Measurements from ENCODE around the gene NUDT7.

DNA sequence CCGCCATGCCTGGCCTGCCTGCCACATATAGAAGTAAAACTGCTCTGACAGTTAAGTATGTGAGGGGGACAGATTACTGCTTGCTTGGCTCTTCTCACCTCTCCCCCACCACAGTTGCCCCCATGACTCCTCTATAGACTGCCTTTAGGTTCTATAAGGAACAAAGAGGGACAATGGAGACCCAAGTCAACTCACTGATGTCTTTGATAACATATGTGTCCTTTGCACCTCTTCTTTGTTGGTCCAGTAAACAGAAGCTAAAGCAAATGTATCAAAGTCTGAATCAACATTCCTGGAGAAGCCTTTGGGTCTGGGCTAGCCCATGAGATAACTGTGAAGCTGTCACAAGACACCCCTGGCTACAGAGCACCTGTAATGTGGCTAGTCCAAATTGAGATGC, 27.1 kb downstream of the NUDT7 start:
- TF ChIP-seq, protein P1, sequence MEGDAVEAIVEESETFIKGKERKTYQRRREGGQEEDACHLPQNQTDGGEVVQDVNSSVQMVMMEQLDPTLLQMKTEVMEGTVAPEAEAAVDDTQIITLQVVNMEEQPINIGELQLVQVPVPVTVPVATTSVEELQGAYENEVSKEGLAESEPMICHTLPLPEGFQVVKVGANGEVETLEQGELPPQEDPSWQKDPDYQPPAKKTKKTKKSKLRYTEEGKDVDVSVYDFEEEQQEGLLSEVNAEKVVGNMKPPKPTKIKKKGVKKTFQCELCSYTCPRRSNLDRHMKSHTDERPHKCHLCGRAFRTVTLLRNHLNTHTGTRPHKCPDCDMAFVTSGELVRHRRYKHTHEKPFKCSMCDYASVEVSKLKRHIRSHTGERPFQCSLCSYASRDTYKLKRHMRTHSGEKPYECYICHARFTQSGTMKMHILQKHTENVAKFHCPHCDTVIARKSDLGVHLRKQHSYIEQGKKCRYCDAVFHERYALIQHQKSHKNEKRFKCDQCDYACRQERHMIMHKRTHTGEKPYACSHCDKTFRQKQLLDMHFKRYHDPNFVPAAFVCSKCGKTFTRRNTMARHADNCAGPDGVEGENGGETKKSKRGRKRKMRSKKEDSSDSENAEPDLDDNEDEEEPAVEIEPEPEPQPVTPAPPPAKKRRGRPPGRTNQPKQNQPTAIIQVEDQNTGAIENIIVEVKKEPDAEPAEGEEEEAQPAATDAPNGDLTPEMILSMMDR (IDR thresholded peaks at IDR 0.05; ENCODE audit: low read depth, low read length, poor library complexity, severe bottlenecking): no peak
- TF ChIP-seq EZH2phosphoT487 (IDR thresholded peaks at IDR 0.05; ENCODE audit: borderline replicate concordance, low read length): no peak

Data from DOHH2 (cell line).